HCT116 (cell line): ENCODE data around the gene GRAMD4. TPM values are rescaled to one million over a fixed set of nuclear protein-coding genes. Genes with fewer than 3 reads are reported as not detected.

Experiments
- ATAC-seq: fragments of 200-7000 bp; cut with Tn5 transposase; 2 replicates; pipeline ENCODE4 v1.9.1; 2020; ENCODE audit warnings: mild to moderate bottlenecking, moderate library complexity
- BruUV-seq: library from RNA; stranded (reverse); fragments of 400-500 nt; replicated peaks from 2 replicates; lab custom pipeline; 2021; lab: Mats Ljungman, UMichigan
- CTCF ChIA-PET: fragments of 300-600 bp; sonication (Branson Sonifier 250); formaldehyde crosslinking; loops from one replicate; lab custom pipeline; 2021; ENCODE audit warnings: antibody characterized with exemption; lab: Charles Lee
- POLR2A ChIA-PET: fragments of 300-600, 350-600 bp; sonication (Branson Sonifier 250); formaldehyde crosslinking; loops from one replicate; lab custom pipeline; 2021; ENCODE audit warnings: antibody characterized with exemption; lab: Charles Lee
- RAD21 ChIA-PET, 2 experiments: fragments of 300-600 bp; sonication (Branson Sonifier 250); formaldehyde crosslinking; loops; one replicate each; lab custom pipeline; 2023; ENCODE audit warnings: low total read pairs in 2 of 2; ENCODE audit not compliant: uncharacterized antibody in 2 of 2, unreplicated experiment in 2 of 2, low non-redundant PET in 1 of 2; lab: Charles Lee
- DNase-seq: peaks from one replicate; pipeline ENCODE4 v3.0.0-alpha.2; 2010; ENCODE audit warnings: low read depth, low spot score
- H2AFZ ChIP-seq: fragments of 200-600 bp; shearing (Covaris generic), sonication (generic); 2 replicates; pipeline ENCODE4 v1.6.1; 2017; ENCODE audit warnings: low read depth, mixed run types, mixed read lengths, antibody characterized with exemption, low read length; ENCODE audit not compliant: poor library complexity, severe bottlenecking
- H3K27ac ChIP-seq: 2 replicates; pipeline ENCODE4 v1.5.1; 2012; ENCODE audit warnings: low read depth, low read length
- H3K27me3 ChIP-seq: fragments of 200-600 bp; sonication (generic); 2 replicates; pipeline ENCODE4 v1.6.1; 2016; ENCODE audit warnings: mixed run types, low read length, mixed read lengths; ENCODE audit not compliant: insufficient read depth
- H3K36me3 ChIP-seq, 2 experiments: fragments of 200-500 bp in 1 of 2; fragments of 200-600 bp in 1 of 2; sonication (Bioruptor generic) in 1 of 2; sonication (generic) in 1 of 2; 2 replicates each; pipeline versions ENCODE4 v1.5.1 to v1.6.1; 2014 to 2016; ENCODE audit warnings: low read length in 2 of 2, inconsistent platforms in 1 of 2, mixed read lengths in 1 of 2, mixed run types in 1 of 2; ENCODE audit not compliant: insufficient read depth in 2 of 2, control insufficient read depth in 1 of 2
- H3K4me1 ChIP-seq, 2 experiments: fragments of 200-600 bp in 1 of 2; sonication (generic) in 1 of 2; 2 replicates each; pipeline versions ENCODE4 v1.5.1 to v1.6.1; 2012 to 2017; ENCODE audit warnings: low read length in 2 of 2, inconsistent platforms in 1 of 2, mild to moderate bottlenecking in 1 of 2, mixed read lengths in 1 of 2, mixed run types in 1 of 2, moderate library complexity in 1 of 2; ENCODE audit not compliant: insufficient read depth in 2 of 2, control insufficient read depth in 1 of 2
- H3K4me2 ChIP-seq: fragments of 200-600 bp; sonication (generic); 2 replicates; pipeline ENCODE4 v1.6.1; 2017; ENCODE audit warnings: mixed run types, low read length, mixed read lengths
- H3K4me3 ChIP-seq, 2 experiments: fragments of 200-600 bp in 1 of 2; sonication (generic) in 1 of 2; replicated peaks in 1 of 2; 2 replicates each; pipeline ENCODE4 v1.5.1; 2011 to 2016; ENCODE audit warnings: low read length in 2 of 2, control low read depth in 1 of 2, low read depth in 1 of 2, mild to moderate bottlenecking in 1 of 2, mixed read lengths in 1 of 2, mixed run types in 1 of 2
- H3K79me2 ChIP-seq: fragments of 200-600 bp; sonication (generic); 2 replicates; pipeline ENCODE4 v1.6.1; 2017; ENCODE audit warnings: mild to moderate bottlenecking, mixed run types, low read length, moderate library complexity, mixed read lengths; ENCODE audit not compliant: insufficient read depth
- H3K9ac ChIP-seq: fragments of 200-600 bp; sonication (generic); 2 replicates; pipeline ENCODE4 v1.6.1; 2016; ENCODE audit warnings: low read length, mixed read lengths
- H3K9me2 ChIP-seq: fragments of 200-600 bp; sonication (generic), shearing (Covaris generic); 2 replicates; pipeline ENCODE4 v1.6.1; 2017; ENCODE audit warnings: mixed run types, mild to moderate bottlenecking, moderate library complexity; ENCODE audit not compliant: insufficient read depth
- H3K9me3 ChIP-seq, 2 experiments: fragments of 200-500 bp in 1 of 2; fragments of 200-600 bp in 1 of 2; sonication (Bioruptor generic) in 1 of 2; sonication (generic) in 1 of 2; 2 replicates each; pipeline ENCODE4 v1.6.1; 2014 to 2017; ENCODE audit warnings: low read length in 2 of 2, mixed read lengths in 2 of 2, inconsistent platforms in 1 of 2, low read depth in 1 of 2, mild to moderate bottlenecking in 1 of 2, mixed run types in 1 of 2, moderate library complexity in 1 of 2; ENCODE audit not compliant: control insufficient read depth in 1 of 2, insufficient read depth in 1 of 2
- H4K20me1 ChIP-seq: fragments of 200-600 bp; sonication (generic), shearing (Covaris generic); 2 replicates; pipeline ENCODE4 v1.6.1; 2017; ENCODE audit warnings: mixed run types, mild to moderate bottlenecking, moderate library complexity; ENCODE audit not compliant: insufficient read depth
- ATF3 ChIP-seq: IDR thresholded peaks from 2 replicates; pipeline ENCODE4 v1.6.1; 2012
- CBX3 ChIP-seq: IDR thresholded peaks from 2 replicates; pipeline ENCODE4 v1.6.1; 2012; ENCODE audit warnings: low read depth
- CTCF ChIP-seq, 3 experiments: fragments of 200-600 bp in 1 of 3; sonication (generic) in 1 of 3; IDR thresholded peaks in 2 of 3; conservative IDR thresholded peaks in 1 of 3; 2 replicates each; pipeline ENCODE4 v1.5.1; 2012 to 2017; ENCODE audit warnings: low read depth in 2 of 3, low read length in 2 of 3, antibody characterized with exemption in 1 of 3, borderline replicate concordance in 1 of 3, control low read depth in 1 of 3, mild to moderate bottlenecking in 1 of 3, mixed read lengths in 1 of 3, mixed run types in 1 of 3, moderate library complexity in 1 of 3; ENCODE audit not compliant: insufficient read depth in 1 of 3
- EGR1 ChIP-seq: IDR thresholded peaks from 2 replicates; pipeline ENCODE4 v1.6.1; 2012; ENCODE audit warnings: low read depth
- ELF1 ChIP-seq: IDR thresholded peaks from 2 replicates; pipeline ENCODE4 v1.6.1; 2012; ENCODE audit warnings: low read depth, borderline replicate concordance
- EZH2 ChIP-seq: fragments of 200-600 bp; sonication (generic); IDR thresholded peaks from 2 replicates; pipeline ENCODE4 v1.6.1; 2017; ENCODE audit warnings: antibody characterized with exemption, mixed run types
- JUND ChIP-seq: IDR thresholded peaks from 2 replicates; pipeline ENCODE4 v1.6.1; 2012
- MAX ChIP-seq: IDR thresholded peaks from 2 replicates; pipeline ENCODE4 v1.6.1; 2012
- POLR2AphosphoS5 ChIP-seq: IDR thresholded peaks from 2 replicates; pipeline ENCODE4 v1.6.1; 2011; ENCODE audit warnings: mild to moderate bottlenecking, low read depth, low read length, moderate library complexity
- REST ChIP-seq: IDR thresholded peaks from 2 replicates; pipeline ENCODE4 v1.6.1; 2012; ENCODE audit warnings: low read depth
- SIN3A ChIP-seq: IDR thresholded peaks from 2 replicates; pipeline ENCODE4 v1.6.1; 2012; ENCODE audit warnings: low read depth
- SP1 ChIP-seq: IDR thresholded peaks from 2 replicates; pipeline ENCODE4 v1.6.1; 2012; ENCODE audit warnings: low read depth
- SRF ChIP-seq: IDR thresholded peaks from 2 replicates; pipeline ENCODE4 v1.6.1; 2012; ENCODE audit warnings: low read depth
- TCF7L2 ChIP-seq: IDR thresholded peaks from 2 replicates; pipeline ENCODE4 v1.7.0; 2011; ENCODE audit warnings: borderline replicate concordance, inconsistent platforms; ENCODE audit not compliant: insufficient read depth, insufficient read length; ENCODE audit errors: extremely low read depth
- YY1 ChIP-seq: IDR thresholded peaks from 2 replicates; pipeline ENCODE4 v1.6.1; 2011; ENCODE audit warnings: low read length, low read depth, moderate library complexity, mild to moderate bottlenecking; ENCODE audit not compliant: insufficient replicate concordance; ENCODE audit errors: extremely low read depth
- ZBTB33 ChIP-seq: IDR thresholded peaks from 2 replicates; pipeline ENCODE4 v1.6.1; 2011; ENCODE audit warnings: mild to moderate bottlenecking, low read length, moderate library complexity; ENCODE audit not compliant: insufficient replicate concordance; ENCODE audit errors: extremely low read depth
- ZFX ChIP-seq: fragments of 450-650 bp; IDR thresholded peaks from 2 replicates; pipeline ENCODE4 v1.6.1; 2017
- intact Hi-C: fragments of 100-400 bp; cut with micrococcal nuclease; formaldehyde crosslinking; loops from 2 replicates; pipeline ENCODE4 v1.10.0; 2022
- total RNA-seq: library from RNA; stranded (reverse); gene quantifications from one replicate; pipeline ENCODE4 v1.2.1, GENCODE V29; 2021; ENCODE audit not compliant: unreplicated experiment

The GRAMD4 gene
- total RNA-seq, 1 experiment from 2014 or later = 25.8 TPM

- H3K4me2 ChIP-seq = no peak overlapping the region
- BruUV-seq = no TSS peak
- H3K4me3 ChIP-seq = no peak overlapping the region
- no peaks in the 10 kb centered on the region for H3K9me3 ChIP-seq
- H3K36me3 ChIP-seq = no peaks in the 10 kb centered on the region
- no peak overlapping the region for H2AFZ ChIP-seq
- H3K79me2 ChIP-seq = no peaks in the 10 kb centered on the region
- H3K27ac ChIP-seq = no peak overlapping the region
- peaks cover 20 to 23% of the 10 kb centered on the region in 2 experiments for H3K4me1 ChIP-seq
- H4K20me1 ChIP-seq = no peaks in the 10 kb centered on the region
- ChIA-PET POLR2A (no interaction called here), RAD21 (no interaction called here), CTCF (no interaction called here)
- TF ChIP-seq YY1 (no peak), ATF3 (no peak), CTCF (IDR thresholded peaks at IDR 0.05 in 2 of 3, conservative IDR thresholded peaks at IDR 0.05 in 1 of 3; ENCODE audit: borderline replicate concordance in 1 of 3, insufficient read depth in 1 of 3, low read depth in 2 of 3, low read length in 2 of 3) (no peak), TCF7L2 (no peak), REST (no peak), MAX (no peak), SIN3A (no peak), POLR2AphosphoS5 (no peak), SP1 (no peak), EZH2 (no peak), CBX3 (no peak), ZFX (no peak), SRF (no peak), JUND (no peak), ELF1 (no peak), ZBTB33 (no peak), EGR1 (no peak)
- no peaks in the 10 kb centered on the region for H3K27me3 ChIP-seq
- ATAC-seq (no peak), DNase-seq (no peak)
- H3K9me2 ChIP-seq = no peaks in the 10 kb centered on the region
- no peak overlapping the region for H3K9ac ChIP-seq
- intact Hi-C loops = no loop called here
These were observed 25.9 kb upstream of the GRAMD4 start for GRCh38 chr22:46593996-46594946.
